ENCODE data around the gene SPOCD1.

Gene SPOCD1

GRCh38 chr1:31745096-31745945, 70.5 kb downstream of the SPOCD1 start:
- Histone ChIP-seq H3K9me3 (ENCODE audit: control insufficient read depth, insufficient read depth, low read depth, low read length) (no peaks in the 10 kb centered on the region), H3K36me3 (ENCODE audit: control insufficient read depth in 2 of 2, insufficient read depth in 1 of 2, low read length in 2 of 2) (peaks cover 0 to 22% of the 10 kb centered on the region in 2 experiments; a peak in 1 of 3 replicates), H3K4me3 (ENCODE audit: low read depth, low read length) (no peak overlapping the region), H3K4me1 (ENCODE audit: control insufficient read depth, insufficient read depth, low read length) (no peaks in the 10 kb centered on the region; the same call in 1 of the 2 replicates), H3K27ac (ENCODE audit: extremely low read depth, low read depth, low read length) (no peak overlapping the region)
- ChIA-PET CTCF (interaction anchor here (0.6 to 4.0 kb wide), 40 partner anchors 9 to 1157 kb away, joined by 3 to 71 read pairs (median 4); partner anchors contain the start of genes ADGRB2 and PEF1), POLR2A (interaction anchor here (1.0 to 1.3 kb wide), 3 partner anchors 33 to 100 kb away, joined by 3 to 4 read pairs (median 3); partner anchors contain the start of gene PEF1)
- TF ChIP-seq ZNF366 (tag by site-specific recombination; conservative IDR thresholded peaks at IDR 0.05) (no peak), HOXC10 (CRISPR knock-in tag; IDR thresholded peaks at IDR 0.05) (no peak), ZNF169 (tag by site-specific recombination; IDR thresholded peaks at IDR 0.05) (no peak), ZIC2 (tag by site-specific recombination; IDR thresholded peaks at IDR 0.05) (peak; percentile 91), ZFP69B (tag by site-specific recombination; IDR thresholded peaks at IDR 0.05) (peak; percentile 98), CTCF (tag by site-specific recombination; IDR thresholded peaks at IDR 0.05) (peak; percentile 60), GLIS1 (tag by site-specific recombination; IDR thresholded peaks at IDR 0.05) (peak; percentile 97), GLIS2 (tag by site-specific recombination; IDR thresholded peaks at IDR 0.05) (peak; percentile 63; the same call in 1 of the 2 replicates), ZBTB17 (tag by site-specific recombination; IDR thresholded peaks at IDR 0.05) (peak; percentile 35; the same call in 1 of the 2 replicates), PATZ1 (tag by site-specific recombination; IDR thresholded peaks at IDR 0.05) (peak; percentile 48; the same call in 1 of the 2 replicates)
- TF ChIP-seq, protein P1, sequence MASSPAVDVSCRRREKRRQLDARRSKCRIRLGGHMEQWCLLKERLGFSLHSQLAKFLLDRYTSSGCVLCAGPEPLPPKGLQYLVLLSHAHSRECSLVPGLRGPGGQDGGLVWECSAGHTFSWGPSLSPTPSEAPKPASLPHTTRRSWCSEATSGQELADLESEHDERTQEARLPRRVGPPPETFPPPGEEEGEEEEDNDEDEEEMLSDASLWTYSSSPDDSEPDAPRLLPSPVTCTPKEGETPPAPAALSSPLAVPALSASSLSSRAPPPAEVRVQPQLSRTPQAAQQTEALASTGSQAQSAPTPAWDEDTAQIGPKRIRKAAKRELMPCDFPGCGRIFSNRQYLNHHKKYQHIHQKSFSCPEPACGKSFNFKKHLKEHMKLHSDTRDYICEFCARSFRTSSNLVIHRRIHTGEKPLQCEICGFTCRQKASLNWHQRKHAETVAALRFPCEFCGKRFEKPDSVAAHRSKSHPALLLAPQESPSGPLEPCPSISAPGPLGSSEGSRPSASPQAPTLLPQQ (tag by site-specific recombination; IDR thresholded peaks at IDR 0.05) = peak; percentile 98
- TF ChIP-seq, protein P2, sequence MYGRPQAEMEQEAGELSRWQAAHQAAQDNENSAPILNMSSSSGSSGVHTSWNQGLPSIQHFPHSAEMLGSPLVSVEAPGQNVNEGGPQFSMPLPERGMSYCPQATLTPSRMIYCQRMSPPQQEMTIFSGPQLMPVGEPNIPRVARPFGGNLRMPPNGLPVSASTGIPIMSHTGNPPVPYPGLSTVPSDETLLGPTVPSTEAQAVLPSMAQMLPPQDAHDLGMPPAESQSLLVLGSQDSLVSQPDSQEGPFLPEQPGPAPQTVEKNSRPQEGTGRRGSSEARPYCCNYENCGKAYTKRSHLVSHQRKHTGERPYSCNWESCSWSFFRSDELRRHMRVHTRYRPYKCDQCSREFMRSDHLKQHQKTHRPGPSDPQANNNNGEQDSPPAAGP (tag by site-specific recombination; IDR thresholded peaks at IDR 0.05) = 0 out of 2 replicates have a peak, but pooled peaks have one; percentile 27

GRCh38 chr1:31744165-31744888, 71.5 kb downstream of the SPOCD1 start:
- Histone ChIP-seq H3K9me3 (ENCODE audit: control insufficient read depth, insufficient read depth, low read depth, low read length) (no peaks in the 10 kb centered on the region), H3K36me3 (ENCODE audit: control insufficient read depth in 2 of 2, insufficient read depth in 1 of 2, low read length in 2 of 2) (peaks cover 0 to 30% of the 10 kb centered on the region in 2 experiments; a peak in 1 of 3 replicates), H3K4me1 (ENCODE audit: control insufficient read depth, insufficient read depth, low read length) (no peaks in the 10 kb centered on the region; the same call in 1 of the 2 replicates), H3K4me3 (ENCODE audit: low read depth, low read length) (no peak overlapping the region), H3K27ac (ENCODE audit: extremely low read depth, low read depth, low read length) (no peak overlapping the region)
- TF ChIP-seq EGR2 (tag by site-specific recombination; IDR thresholded peaks at IDR 0.05; ENCODE audit: low read depth) (0 out of 2 replicates have a peak, but pooled peaks have one; percentile 40), GLIS2 (tag by site-specific recombination; IDR thresholded peaks at IDR 0.05) (0 out of 2 replicates have a peak, but pooled peaks have one; percentile 24), BCL11B (tag by site-specific recombination; IDR thresholded peaks at IDR 0.05; ENCODE audit: low read depth) (no peak)
- POLR2A ChIA-PET = no interaction called here
- CTCF ChIA-PET = interaction anchor here (0.6 to 4.0 kb wide), 15 partner anchors 8 to 318 kb away, joined by 3 to 71 read pairs (median 5); partner anchors contain the start of gene PEF1

Measured in HEK293 (cell line).